Stimulated activated CD8-positive, alpha-beta memory T cell treated with anti-CD3 and anti-CD28 coated beads, Interleukin-4, amount 100 ng/mL, for 24 hours (primary cell): Measurements from ENCODE around the gene SLAMF7.

Source experiments
- DNase-seq: peaks from one replicate; pipeline ENCODE4 v3.0.0-alpha.2; 2020; ENCODE audit warnings: low read depth

SLAMF7 gene

DNA sequence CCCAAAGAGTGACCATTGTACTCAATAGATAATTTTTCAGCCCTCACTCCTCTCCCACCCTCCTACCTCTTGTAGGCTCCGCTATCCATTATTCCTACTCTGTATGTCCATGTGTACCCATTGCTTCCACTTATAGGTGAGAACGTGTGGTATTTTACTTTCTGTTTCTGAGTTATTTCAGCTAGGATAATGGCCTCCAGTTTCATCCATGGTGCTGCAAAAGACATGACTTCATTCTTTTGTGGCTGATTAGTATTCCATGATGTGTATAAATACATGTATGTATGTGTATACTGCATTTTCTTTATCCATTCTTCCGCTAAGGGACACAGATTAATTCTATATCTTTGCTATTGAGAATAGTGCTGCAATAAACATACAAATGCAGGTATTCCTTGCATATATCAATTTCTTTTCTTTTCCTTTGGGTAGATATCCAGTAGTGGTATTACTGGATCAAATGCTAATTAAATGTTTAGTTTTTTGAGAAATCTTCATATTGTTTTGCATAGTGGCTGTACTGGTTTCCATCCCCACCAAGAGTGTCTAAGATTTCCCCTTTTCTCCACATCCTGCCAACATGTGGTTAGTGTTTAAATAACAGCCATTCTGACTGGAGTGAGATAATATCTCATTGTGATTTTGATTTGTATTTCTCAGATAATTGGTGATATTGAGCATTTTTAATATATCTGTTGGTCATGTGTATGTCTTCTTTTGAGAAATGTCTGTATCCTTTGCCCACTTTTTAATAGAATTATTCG, 61.8 kb downstream of the SLAMF7 start:
- DNase-seq: no peak

DNA sequence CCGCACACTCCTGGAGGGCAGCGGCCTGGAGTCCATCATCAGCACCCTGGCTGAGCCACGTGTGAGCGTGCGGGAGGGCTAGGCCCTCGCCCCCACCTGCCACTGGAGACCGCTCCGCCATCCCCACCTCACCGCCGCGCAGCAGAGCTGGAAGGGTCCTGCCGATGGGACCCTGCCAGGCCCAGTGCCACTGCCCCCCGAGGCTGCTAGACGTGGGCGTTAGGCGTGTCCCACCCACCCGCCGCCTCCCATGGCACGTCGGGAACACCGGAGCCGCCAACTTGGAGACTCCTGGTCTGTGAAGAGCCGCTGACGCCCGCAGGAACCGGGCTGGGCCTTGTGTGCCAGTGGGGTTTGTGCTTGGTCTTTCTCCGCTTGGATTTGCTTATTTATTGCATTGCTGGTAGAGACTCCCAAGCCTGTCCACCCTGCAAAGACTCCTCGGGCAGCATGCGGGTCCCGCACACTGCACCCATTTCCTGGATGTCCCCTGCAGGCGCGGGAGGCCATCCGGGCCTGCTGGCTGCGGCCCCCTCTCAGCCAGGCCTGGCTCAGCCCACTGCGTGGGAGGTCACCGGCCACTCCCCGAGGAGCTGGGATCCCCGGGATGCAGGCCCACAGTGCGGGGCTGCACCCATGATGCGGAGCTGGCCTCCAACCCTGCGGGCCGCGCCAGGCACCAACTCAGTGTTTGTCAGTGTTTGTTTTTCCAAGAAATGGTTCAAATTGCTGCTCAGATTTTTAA, 63.0 kb downstream of the SLAMF7 start:
- DNase-seq: no peak
